ENCODE measurements around the gene ARFRP1. TPM values are rescaled to one million over a fixed set of nuclear protein-coding genes. Genes with fewer than 3 reads are reported as not detected.

Gene ARFRP1
- total and polyA plus RNA-seq, 2 of the 13 experiments (the other 11 are each of a cell fraction or from before 2014, with no cell fraction given) = 32.0 to 51.1 TPM

- TF ChIP-seq ZNF691 (CRISPR knock-in tag; IDR thresholded peaks at IDR 0.05; ENCODE audit: borderline replicate concordance, low read depth) (peak; percentile 45; the same call in 1 of the 2 replicates), ZBTB38 (CRISPR knock-in tag; IDR thresholded peaks at IDR 0.05) (peak; percentile 43; the same call in 1 of the 2 replicates), HNF4G (IDR thresholded peaks at IDR 0.05; ENCODE audit: borderline replicate concordance, low read depth, low read length) (peak; percentile 67), HNF4G (CRISPR knock-in tag; IDR thresholded peaks at IDR 0.05; ENCODE audit: borderline replicate concordance, low read depth) (0 out of 2 replicates have a peak, but pooled peaks have one; percentile 22)
These were observed 37.0 kb upstream of the ARFRP1 start (continued) for GRCh38 chr20:63744574-63745423.

- peak overlapping the region; percentile 77 for H3K4me2 ChIP-seq (ENCODE audit: low read depth, low read length)
- WGBS (ENCODE audit: low lambda C conversion rate) = 69% methylated on average over 4 of the region's 4 CpGs
- H3K27me3 ChIP-seq (ENCODE audit: control insufficient read depth in 1 of 2, insufficient read depth in 2 of 2, low read length in 2 of 2) = no peaks in the 10 kb centered on the region
- H3K4me3 ChIP-seq (replicated peaks in 1 of 3; ENCODE audit: insufficient read depth in 1 of 3, low read depth in 2 of 3, low read length in 3 of 3) = peak overlapping the region in 1 of 3 experiments; percentile 3; a peak in 1 of 6 replicates
- no peak overlapping the region for H3K9ac ChIP-seq (ENCODE audit: insufficient read depth, low read depth, low read length)
- H3K9me3 ChIP-seq (ENCODE audit: low read length) = no peaks in the 10 kb centered on the region
- in situ Hi-C loops (cut with HindIII; ENCODE audit: extremely low pct_ligation_motif_present, low pct_unique_long_range_greater_than_20kb) = loop anchor here (5.0 kb wide), 1 partner anchor 37 kb away; the partner anchor contains the start of genes ARFRP1 and ZGPAT
- DNase-seq (ENCODE audit: low spot score) (no peak), FAIRE-seq (no peak), ATAC-seq (no peak)
- peaks cover 11% of the 10 kb centered on the region for H3K79me2 ChIP-seq (ENCODE audit: insufficient read depth, low read length)
- H2AFZ ChIP-seq (ENCODE audit: low read length) = no peak overlapping the region
- no peaks in the 10 kb centered on the region for H4K20me1 ChIP-seq (ENCODE audit: insufficient read depth, low read length)
- POLR2A ChIA-PET = interaction anchor here (1.4 to 2.7 kb wide), 5 partner anchors 10 to 212 kb away, joined by 4 to 9 read pairs (median 5); partner anchors contain the start of gene UCKL1
- BruUV-seq (replicated peaks) = no TSS peak
- CTCF ChIA-PET (ENCODE audit: low intra/inter-chr PET ratio, low total read pairs) = no interaction called here
- H3K27ac ChIP-seq (ENCODE audit: extremely low read length, insufficient read depth, low read length) = peak overlapping the region; percentile 49
- peaks cover 17 to 27% of the 10 kb centered on the region in 2 experiments for H3K36me3 ChIP-seq (replicated peaks in 1 of 2; ENCODE audit: control insufficient read depth in 1 of 2, insufficient read depth in 2 of 2, low read length in 2 of 2)
- peaks cover 76% of the 10 kb centered on the region for H3K4me1 ChIP-seq (ENCODE audit: insufficient read depth, low read length)
- intact Hi-C loops (cut with micrococcal nuclease; ENCODE audit: unreplicated experiment) = loop anchor here (10.0 kb wide), 1 partner anchor 121 kb away; the partner anchor contains the start of genes ABHD16B and TPD52L2
- TF ChIP-seq PITX1 (CRISPR knock-in tag; IDR thresholded peaks at IDR 0.05) (no peak), ZNF33B (CRISPR knock-in tag; IDR thresholded peaks at IDR 0.05) (no peak), MTERF4 (CRISPR knock-in tag; IDR thresholded peaks at IDR 0.05) (no peak), SNAI1 (CRISPR knock-in tag; IDR thresholded peaks at IDR 0.05; ENCODE audit: borderline replicate concordance) (no peak), SOX13 (IDR thresholded peaks at IDR 0.05) (0 out of 2 replicates have a peak, but pooled peaks have one; percentile 19), SOX13 (CRISPR knock-in tag; conservative IDR thresholded peaks at IDR 0.05 in 1 of 2, IDR thresholded peaks at IDR 0.05 in 1 of 2) (no peak), NFE2L1 (CRISPR knock-in tag; IDR thresholded peaks at IDR 0.05; ENCODE audit: borderline replicate concordance) (no peak), ARNT2 (CRISPR knock-in tag; IDR thresholded peaks at IDR 0.05; ENCODE audit: low read depth) (0 out of 2 replicates have a peak, but pooled peaks have one; percentile 7), PAF1 (CRISPR knock-in tag; IDR thresholded peaks at IDR 0.05) (peak; percentile 44; the same call in 1 of the 2 replicates), MNT (IDR thresholded peaks at IDR 0.05) (no peak), HMG20B (CRISPR knock-in tag; conservative IDR thresholded peaks at IDR 0.05) (no peak), KDM5A (IDR thresholded peaks at IDR 0.05; ENCODE audit: borderline replicate concordance, low read length) (no peak), GABPB1 (CRISPR knock-in tag; IDR thresholded peaks at IDR 0.05) (no peak)
These were observed 36.4 kb upstream of the ARFRP1 start for GRCh38 chr20:63744158-63744557.
